NCI-H187 (cell line): ENCODE measurements around the gene CCNK.

Experiments used
- DNase-seq, 2 experiments: peaks; one replicate each; lab custom pipeline; 2025; lab: John Stamatoyannopoulos, UW

Gene CCNK

DNA sequence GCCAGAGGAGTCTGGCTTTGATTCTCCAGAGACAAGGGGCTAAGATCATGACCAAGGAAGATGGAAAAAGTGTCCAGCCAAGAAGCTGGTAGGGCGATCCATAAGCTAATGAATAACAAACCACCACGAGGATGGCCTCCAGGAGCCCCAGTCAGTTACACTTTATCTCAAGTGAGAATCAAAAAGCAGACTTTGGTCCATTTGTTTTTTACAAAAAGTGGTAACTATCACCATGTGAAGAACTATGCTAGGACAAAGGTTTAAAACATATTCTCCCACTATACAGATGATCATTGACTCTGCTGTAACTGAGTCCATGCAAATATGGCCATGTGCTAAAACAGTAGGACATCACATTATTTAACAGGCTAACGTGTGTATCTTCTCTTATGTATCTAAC, 14.5 kb upstream of the CCNK start:
- no peak for DNase-seq

DNA sequence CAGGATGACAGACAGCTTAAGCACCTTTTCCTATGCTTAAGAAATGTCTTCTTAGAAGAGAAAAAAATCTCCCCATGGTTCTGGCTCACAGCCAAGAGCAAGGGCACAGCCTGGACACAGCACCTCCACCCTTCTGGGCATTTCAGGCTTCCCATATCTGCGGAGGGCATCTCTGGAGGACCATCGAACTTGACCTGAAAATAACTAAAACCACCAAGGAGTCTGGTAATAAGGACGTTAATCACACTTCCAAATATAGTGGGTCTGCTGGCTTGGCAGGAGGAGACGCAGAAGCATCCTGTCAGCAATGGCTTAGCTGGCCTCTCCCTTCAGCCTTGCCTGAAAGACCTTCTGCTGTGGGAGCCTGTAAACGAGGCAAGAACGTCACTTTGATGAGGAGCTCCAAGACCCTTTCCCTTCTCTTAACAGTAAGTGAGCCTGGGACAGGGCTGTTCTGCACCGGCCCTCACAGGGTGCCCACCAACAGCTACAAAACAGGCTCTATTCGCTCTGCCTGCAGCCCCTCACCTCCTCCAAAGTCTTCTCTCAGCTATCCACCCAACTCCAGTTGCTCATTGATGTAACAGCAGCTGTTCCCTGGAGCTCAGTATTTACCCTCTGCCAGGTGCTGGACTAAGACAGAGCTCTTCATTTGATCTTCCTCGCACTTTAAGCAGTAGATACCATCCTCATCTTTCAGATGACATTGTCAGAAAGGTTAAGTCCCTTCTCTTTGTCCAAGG, 13.7 kb upstream of the CCNK start:
- DNase-seq = no peak

- DNase-seq = no peak
Observed at GRCh38 chr14:99468081-99468480, 13.1 kb upstream of the CCNK start.

DNA sequence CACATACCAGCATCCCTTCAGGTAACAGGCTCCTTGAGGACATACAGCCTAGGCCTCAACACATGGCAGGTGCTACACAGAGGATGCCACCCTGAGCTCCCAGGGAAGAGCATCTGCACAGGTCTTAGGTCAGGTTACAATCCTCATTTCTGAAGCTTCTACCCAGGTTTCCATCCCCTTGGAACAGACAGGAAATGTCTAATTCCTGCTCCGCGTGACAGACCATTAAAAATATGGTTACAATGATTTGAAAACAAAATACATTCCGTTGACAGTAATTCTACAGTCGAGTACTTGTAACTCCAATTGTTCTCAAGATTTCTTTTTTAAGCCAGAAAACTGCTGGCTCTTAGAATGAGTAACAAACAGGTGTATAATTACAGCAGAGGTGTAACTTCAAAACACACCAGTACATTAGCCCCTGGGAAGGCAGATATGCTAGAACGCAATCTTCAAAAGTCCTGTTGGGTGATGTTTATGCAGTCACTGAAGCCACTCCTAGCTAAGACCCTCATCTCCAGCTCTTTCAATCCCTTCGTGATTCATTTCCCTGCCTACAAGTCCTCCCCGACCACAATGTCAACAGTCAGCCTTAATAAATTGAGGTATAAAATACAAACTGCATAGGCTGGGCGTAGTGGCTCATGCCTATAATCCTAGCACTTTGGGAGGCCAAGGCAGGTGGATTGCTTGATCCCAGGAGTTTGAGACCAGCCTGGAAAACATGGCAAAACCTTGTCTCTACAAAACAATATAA, 12.2 kb upstream of the CCNK start:
- peak in 1 of 2 experiments; percentile 16 for DNase-seq

DNA sequence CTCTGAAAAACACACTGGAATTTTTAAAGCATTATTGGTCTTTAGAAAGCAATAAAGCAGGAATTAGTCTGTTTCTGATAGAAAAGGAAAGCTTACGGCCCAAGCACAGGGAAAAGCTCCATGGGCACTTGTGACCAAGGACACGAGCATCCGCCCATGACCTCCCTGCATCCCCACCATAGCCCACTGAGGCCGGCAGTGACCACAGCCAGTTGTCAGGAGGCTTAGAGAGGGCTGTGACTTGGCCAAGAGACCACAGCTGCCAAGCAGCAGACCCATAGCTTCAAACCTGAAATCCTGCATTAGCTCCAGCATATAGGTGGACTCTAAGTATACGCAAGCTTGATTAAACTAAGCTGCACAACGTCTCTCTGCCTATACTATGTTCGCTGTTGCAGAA, 9.5 kb upstream of the CCNK start:
- no peak for DNase-seq

DNA sequence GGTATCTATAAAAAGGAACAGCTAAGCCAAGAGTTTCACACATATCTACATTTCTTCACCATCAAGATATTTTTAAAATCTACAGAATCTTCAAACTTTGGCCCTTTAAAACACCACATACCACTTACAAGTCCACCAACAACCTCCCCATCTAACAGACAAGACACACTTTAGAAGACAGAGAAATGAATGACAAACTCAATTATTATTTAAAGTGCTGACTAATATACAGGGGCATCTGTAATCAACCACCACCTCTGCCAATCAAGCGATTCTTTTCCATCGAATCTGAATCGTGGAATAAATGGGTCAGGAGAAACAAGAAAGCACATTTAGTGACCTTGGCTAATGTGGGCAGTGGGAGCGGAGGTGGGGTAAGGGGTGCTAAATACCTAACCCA, 8.3 kb upstream of the CCNK start:
- DNase-seq = no peak

GRCh38 chr14:99473458-99473857, 7.8 kb upstream of the CCNK start:
- DNase-seq = no peak

DNA sequence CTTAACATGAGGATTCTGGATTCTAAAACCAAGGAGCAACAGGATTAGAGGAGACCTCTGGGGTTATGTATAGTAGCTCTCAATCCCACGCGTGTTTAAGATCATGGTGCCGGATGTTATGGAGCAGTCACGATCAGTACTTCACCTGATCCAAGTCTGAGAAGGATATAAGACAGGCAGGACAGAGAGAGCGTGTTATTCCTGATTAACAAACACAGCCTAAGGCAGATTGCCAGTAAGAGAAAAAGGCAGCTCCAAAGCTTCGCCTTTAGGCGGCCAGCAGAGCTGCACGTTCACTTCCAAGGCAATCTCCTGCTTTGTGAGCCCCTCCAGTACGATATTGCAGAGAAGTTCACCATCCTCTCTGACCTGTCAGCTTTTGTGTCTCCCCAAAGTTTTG, 6.0 kb upstream of the CCNK start:
- no peak for DNase-seq

- no peak for DNase-seq
Observed at GRCh38 chr14:99475660-99476059, 5.5 kb upstream of the CCNK start.

DNA sequence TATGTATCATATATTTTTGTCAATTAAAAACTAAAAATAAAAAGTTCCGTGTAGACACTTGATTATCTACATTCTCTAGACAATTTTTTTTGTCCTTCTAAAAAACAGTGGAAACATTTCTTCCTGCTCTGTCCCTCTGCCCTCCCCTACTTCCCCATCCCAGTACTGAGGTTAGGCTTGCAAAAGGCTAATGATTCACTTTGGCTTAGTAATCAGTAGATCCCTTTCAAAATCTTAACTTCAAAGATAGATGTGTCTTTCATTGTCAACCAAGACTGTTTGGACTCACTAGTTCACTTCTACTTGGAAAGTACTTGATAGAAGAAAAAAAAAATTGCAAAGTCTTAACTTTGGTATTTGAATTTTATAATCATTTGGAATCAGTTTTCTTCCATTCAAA, 4.3 kb upstream of the CCNK start:
- no peak for DNase-seq

DNA sequence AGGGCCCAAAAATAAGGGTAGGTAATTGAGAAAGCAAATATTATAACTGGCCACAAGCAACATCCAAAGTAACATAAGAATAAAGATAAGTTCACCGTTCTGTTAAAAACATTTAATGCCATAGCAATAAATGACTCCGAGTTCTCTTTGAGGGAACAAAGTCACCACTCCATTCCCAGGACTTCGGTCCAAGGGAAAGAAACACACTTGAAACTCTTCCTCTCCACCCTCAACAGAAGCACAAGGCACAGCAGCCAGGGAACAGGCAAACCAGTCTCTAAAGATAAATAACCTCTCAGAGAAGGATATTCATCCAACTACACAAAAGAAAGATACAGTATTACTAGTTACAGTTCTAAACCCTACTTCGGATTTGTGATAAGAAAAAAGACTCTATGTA, 3.1 kb upstream of the CCNK start:
- DNase-seq = no peak

DNA sequence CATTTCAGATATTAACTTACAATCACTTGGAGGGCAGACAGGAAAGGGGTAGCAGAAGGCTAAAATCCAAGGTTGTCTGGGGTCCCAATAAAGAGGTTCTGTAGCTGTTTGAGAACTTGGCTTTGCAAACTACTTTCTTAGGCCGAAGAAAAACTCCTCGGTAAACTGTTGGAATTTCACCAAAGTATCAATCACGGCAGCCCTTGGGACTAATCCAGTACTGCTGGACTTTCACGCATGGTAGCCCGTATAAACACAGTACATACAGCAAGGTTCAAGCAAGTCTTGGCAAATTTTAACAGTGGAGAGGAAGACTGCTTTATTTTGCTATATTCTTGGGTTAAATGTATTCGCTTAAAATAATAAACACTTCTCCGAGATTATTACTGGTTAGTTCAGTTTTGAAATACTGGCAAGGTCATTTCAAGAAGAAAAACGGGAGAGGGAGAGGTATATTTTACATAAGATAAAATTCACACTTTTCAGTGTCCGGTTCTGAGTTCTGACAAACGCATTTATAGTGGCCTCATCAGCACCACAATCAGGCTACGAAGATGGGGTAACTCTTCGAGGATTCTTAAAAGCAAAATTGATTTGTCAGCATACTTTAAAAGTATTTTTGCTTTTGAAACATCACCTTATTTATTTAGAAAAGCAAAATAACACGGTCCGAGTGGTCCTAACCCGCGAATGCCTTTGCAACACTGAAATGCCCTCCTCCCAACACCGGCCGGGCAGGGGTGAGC, 1.9 kb upstream of the CCNK start:
- DNase-seq = no peak

DNA sequence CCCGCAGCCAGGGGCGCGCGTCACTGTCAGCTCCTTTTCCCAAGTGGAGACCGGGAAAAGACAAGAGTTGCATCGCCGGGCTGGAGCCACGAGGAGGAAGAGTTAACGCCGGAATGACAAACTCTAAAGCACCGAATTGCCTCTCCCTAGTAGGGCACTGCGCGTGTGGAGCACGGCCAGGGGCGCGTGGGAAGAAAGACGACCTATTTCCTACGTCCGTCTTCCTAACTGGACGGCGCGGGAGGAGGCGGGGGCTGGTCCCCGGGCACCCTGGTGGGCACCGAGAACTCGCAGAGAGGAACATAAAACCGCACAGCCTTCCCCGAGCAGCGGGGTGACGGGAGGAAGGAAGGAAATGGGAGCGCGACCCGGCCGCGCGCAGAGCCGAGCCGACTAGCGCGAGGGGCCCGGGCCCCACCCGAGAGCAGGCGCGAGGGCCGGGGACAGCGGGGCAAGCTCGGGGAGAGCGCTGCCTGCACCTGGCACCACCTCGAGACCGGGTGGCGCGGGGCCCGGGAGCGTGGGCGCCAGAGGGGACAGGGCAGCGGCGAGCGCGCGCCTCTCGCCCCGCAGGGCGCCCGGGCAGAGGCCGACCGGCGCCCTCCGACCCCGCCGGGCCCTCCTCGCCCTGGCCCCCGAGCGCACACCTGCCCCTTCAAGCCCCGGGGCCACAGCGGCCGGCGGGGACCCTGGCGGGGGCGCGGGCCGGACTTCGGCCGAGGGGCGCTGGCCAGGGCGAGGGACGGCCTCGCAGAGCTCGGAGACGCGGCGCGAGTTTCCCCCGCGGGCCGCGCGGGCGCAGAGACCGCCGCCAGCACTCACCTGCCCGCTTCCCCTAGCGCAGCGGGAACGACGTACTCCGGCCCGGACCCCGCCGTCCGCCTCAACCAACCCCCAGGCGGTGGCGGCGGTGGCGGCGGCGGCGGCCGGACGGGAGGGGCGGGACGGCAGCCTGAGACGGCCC, 1.0 kb upstream of the CCNK start, which contains the start of gene SETD3:
TSS of gene SETD3 (minus strand) at position 954 of the 964 bp plus-strand sequence. CDS start 15,054 bp downstream, outside the sequence.
- no peak for DNase-seq

GRCh38 chr14:99481745-99482099, 513 bp downstream of the CCNK start:
- no peak for DNase-seq

- no peak for DNase-seq
Observed at GRCh38 chr14:99484106-99484505, 2.9 kb downstream of the CCNK start.

GRCh38 chr14:99497341-99497740, 16.1 kb downstream of the CCNK start:
- DNase-seq = no peak

- DNase-seq = no peak
Observed at GRCh38 chr14:99497894-99498293, 16.7 kb downstream of the CCNK start.

DNA sequence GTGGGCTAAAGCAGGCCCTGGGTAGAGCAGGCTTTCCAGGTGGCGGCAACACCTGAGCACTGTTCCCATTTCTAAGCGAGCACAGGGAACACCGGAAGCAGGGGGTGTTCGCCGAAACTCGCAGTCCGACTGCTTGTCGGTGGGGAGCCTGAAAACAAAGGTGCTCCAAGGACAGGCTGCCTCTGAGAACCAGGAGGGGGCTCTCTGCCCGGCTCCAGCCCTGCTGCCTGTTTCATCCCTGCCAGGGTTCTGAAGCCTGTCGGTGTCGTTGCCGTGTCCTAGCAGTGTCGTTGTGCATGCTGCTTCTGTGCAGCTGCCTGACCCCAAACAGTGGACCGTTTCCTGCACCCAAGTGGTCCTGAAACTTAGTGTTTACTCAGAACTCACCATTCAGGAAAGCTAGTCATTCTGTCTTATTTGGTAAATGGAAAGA, 21.8 kb downstream of the CCNK start:
- no peak for DNase-seq

DNA sequence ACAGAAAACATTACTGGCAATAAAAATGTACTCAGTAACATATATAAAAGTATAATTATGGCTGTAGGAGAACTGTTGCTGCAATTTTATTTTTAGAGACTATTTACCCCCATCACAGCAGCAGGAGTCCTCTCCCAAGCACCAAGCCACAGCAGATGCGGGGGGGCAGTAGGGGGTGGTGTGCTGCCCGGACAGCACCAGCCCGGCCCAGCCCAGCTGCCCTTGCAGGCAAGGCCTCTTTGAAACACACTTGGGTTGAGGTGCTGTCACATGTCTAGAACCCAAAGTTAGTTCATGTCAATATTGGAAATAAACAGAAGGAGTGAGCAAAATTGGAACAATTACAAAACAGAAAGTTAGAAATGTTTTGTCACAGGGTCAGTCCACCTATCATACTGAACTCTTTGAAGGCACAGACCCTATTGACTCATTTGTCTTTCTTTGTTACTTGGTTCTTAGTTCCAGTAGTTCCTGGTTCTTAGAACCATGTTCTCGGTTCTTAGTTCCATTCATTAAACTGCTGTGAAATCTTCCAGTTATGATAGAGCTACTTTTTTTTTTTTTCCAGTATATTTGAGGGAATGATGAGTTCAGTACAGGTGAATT, 22.7 kb downstream of the CCNK start:
- no peak for DNase-seq

DNA sequence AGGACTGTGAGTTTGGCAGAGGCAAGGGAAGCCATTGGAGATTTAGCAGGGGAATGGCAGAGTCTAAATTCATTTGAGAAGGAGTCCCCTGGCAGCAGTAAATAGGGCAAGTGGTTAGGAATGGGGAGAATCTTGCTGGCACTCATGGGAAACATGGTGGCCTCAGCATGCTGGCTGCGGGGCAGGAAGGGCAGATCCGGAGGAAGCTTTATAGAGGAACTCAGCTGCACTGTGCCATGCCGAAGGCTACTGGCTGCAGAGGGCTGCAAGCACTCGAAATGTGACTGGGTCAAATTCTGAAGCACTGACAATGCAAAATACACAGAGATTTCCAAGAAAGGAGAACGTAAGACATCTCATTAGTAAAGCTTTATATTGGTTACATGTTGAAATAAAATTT, 23.9 kb downstream of the CCNK start:
- DNase-seq = no peak

DNA sequence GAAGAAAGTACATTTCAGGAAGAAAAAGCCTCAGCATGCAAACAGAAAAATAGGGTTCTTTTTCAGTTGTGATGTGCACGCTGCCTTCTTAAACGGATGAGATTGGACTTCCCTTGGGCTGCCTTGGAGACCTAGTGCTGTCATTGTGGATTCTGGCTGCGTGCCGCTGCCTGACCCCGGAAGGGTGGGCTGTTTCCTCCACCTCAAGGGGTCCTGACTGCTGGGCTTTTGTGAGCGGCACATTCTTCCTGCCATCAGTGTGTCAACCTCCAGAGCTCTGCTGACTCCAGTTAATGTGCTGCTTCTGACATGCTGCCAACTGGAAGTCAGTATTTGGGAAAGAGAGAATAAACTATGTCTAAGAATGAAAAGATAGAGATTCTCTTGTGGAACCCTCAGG, 25.1 kb downstream of the CCNK start:
- no peak for DNase-seq
